Endothelial cell of hepatic sinusoid (primary cell): ENCODE data around the gene TANC1.

Source experiments
- in situ Hi-C: cut with HindIII; loops from 2 replicates; pipeline ENCODE4 v1.10.0; 2017; ENCODE audit warnings: low sequenced_read_pairs

TANC1 gene

DNA sequence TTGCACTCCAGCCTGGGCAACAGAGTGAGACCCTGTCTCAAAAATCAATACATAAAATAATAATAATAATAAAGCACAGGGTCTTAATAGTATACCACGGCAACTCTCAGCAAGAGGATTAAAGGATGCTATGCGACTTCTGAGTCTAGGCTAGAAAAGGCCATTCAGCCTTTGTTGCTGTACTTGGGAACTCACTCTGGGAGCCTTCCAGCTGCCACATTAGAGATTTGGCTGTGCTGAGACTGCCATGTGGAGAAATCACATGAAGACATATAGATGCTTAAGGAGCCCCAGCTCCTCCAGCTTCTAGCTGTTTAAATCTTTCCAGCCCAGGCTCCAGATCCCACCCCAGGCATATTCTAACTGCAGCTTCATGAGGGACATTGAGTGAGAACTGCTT lies 8.2 kb upstream of the TANC1 start:
- in situ Hi-C loops = no loop called here

DNA sequence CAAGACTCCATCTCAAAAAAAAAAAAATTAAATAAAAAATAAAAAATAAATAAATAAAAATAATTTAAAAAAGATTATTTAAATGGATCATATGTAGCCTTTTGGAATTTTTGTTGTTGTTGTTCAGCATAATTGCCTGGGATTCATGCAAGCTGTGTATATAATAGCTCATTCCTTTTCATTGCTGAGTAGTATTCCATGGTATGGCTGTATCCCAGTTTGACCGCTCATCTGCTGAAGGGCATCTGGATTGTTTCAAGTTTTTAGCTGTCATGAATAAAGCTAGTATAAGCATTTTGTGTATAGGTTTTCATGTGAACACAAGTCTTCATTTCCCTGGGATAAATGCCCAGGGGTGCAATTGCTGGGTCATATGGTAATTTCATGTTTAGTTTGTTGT lies 6.4 kb upstream of the TANC1 start:
- in situ Hi-C loops = no loop called here

DNA sequence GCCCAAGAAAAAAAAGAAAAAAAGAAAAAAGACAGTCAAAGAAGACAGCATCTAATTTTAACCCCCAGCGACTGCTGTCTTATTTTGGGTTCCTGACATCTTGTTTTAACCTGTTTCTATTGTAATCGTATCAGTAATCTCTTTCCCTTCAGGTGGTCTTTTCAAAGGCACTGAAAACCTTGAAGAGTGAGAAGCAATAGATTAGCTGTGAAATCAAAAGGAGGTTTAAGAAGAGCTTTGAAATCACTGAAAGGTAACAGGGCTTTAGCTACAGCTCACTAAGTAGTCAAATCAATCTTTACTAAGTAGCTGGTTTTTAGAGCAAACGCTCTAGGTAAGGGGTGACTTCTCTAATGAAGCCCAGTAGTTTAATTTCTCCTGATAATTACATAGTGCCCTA lies 5.4 kb upstream of the TANC1 start:
- in situ Hi-C loops = no loop called here

DNA sequence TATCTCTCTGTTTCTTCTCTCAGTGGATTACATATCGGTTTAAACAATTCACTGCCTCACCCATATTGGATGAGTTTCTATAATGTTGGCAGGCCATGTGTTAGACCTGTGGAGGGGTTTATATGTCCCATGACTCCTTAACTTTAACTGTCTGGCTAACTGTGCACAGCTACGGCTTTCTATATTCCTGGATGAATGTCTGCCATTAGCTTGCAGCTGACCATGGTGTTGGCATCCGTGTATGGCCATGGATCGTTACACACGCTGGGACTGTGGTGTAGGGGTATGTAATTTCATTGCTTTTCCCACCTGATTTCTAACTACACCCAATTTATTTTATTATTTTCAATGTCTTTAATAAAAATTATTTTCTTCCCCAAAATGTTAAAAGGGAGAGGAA lies 3.3 kb upstream of the TANC1 start:
- in situ Hi-C loops = no loop called here

DNA sequence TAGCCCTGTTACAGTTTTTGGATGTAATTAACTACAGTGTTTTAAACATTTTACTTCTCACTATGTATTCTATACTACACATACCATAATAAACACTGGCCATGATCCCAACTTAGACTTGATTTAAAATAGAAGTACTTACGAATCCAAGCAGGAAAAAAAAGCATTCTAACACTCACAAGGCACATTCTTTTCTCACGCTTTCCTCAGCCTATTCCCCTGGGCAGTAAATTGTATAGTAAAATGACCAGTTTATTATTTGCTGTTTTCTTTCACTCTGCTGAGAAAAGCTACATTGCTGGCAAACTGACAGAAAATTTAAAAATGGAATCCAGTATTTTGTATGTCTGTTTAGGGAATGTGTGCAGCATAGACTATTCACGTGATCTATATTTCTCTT lies 2.8 kb upstream of the TANC1 start:
- in situ Hi-C loops = no loop called here

DNA sequence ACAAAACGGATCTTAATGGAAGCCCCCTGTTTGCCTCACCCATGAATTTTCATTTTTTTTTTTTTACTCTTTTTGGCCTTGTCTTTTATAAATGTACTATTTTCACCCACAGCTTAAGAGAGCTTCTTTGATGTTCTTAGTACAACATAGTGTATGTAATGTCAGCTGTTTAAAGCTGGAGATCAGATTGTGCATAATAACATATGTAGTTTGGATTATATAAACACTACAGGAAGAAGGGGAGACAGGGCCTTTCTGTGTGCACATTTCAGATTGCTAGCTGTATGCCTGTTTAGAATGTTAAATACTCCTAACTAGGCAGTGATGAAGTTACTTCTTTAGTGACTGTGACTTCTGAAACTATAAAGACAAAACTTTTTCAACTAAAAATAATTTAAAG lies 2.1 kb upstream of the TANC1 start:
- in situ Hi-C loops = no loop called here

DNA sequence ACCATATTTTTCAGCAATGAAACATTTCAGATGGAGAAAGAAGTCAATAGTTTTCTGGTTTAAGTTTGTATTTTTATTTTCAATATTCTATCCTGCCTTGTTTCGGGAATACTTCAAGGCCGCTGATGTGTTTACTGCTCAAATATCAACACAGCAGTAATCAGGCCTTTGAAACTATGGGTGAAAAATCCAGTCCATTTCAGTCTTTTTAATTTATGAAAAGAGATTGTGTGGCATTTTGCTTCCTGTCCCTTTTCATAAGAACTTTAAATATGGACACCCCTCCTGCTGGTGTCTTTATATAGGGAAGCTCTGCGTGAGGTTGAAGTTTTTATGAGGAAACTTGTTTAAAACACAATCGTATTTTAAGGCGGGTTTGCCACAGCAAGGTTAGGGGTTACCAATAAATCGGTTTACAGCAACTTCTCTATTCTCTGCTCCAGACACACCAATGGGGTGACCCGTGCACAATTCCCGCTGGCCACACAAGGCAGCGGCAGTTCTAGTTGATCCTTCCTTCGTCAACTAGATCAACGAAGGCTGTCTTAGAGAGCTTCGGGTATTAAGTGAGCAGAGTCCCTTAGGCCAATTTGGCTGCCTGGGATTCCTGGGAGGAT lies 1.2 kb upstream of the TANC1 start:
- in situ Hi-C loops = no loop called here

DNA sequence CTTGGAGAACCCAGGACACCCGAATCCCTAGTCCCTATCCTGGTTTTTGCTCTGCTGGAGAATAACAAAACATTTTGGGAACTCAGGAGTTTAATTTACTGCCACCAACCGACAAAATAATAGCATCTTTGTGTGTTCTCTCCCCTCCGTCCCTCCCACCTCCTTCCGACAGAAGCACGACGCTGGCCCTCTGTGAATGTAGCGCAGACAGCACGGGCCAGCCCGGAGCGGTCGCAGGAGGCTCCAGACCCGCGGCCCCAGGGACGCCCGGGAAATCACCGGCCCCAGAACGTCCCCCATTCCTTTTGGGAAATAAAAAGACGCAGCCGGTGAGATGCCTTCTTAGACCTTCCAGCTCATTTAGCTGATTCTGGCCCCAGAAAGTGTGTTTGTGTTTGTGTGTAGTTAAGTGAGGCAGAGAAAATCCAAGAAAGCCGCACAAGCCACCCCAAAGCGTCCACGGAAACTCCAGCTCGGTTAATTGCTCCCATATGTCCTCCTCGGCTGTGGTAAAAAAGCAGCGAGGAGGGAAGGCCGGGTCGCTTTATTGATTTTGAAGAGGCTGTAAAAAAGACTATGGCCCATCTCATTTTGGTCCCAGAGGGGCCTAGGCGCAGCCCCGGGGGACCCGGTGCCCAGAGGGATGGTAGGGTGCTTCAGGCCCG lies 577 bp upstream of the TANC1 start:
- in situ Hi-C loops = no loop called here

DNA sequence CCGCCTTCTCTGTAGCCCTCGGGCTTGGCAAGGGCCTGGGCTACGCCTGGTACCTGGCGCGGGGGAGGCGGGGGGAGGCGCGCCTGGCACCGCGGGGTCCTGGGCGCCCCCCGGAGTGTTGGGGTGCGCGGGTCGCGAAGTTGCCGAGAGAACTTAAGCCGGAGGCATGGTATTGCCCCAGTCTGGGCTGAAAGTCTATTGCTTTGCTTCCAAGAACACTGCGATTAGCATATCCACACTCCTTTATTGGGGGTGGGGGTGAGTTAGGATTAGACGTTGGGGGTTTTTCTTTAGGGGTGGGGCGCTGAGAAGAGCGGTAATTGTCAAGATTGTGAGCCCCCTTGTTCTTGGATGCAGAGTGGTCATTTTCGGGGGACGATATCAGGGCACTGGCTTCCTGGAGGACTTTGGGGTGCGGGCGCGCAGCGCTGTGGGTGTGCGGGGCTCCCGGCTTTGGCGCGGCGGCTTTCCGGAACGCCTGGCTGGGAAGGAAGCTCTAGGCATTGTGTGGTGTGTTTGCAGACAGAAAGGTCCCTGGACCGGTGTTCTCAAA lies 798 bp downstream of the TANC1 start:
- in situ Hi-C loops = no loop called here

DNA sequence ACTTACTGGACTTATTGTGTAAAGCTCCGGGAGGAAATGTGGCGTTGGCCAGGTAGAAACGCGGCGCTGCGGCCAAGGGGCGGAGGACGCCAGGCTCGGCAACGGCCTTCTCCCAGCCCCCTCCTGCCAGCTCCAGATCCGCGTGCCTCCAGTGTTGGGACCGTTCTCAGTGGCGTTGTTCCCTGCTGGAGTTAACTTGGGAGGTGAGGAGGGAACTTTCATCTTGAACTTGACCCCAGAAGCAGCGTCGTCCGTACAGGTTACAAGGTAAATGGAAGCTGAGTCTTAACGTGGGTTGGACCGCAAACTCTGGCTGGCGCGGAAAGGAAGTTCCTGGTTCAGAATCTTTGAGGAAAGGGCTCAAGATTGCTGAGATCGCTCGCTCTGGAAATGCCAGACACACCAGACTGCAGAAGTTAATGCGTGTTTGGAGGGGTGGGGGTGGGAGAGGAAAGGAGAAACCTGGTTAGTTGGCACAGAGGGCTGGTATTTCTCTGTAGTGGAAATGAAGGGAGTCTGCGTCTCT lies 1.3 kb downstream of the TANC1 start:
- in situ Hi-C loops = no loop called here

DNA sequence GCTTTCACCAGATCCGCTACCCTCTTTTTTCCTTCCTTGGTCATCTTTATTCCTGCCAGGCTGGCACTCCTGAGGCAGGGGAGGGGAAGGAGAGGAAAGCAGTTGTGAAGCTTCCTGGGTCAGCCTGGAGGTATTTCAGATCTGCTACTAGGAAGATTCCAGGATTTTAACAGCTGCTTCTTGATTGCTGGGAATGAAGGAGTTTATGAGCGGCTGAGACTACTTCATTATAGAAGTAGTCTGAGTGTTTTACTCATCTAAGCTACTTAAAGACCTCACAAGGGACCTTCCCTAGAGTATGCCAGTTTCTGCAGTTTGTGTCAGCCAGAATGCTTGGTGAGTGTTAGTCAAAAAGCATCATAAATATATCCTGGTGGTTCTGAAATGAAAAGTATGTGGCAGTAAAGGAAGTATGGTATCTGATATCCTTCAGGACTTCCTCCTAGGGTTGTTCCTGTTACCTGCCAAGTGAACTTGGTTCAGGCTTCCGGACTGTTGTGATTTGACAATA lies 1.9 kb downstream of the TANC1 start:
- in situ Hi-C loops = no loop called here

DNA sequence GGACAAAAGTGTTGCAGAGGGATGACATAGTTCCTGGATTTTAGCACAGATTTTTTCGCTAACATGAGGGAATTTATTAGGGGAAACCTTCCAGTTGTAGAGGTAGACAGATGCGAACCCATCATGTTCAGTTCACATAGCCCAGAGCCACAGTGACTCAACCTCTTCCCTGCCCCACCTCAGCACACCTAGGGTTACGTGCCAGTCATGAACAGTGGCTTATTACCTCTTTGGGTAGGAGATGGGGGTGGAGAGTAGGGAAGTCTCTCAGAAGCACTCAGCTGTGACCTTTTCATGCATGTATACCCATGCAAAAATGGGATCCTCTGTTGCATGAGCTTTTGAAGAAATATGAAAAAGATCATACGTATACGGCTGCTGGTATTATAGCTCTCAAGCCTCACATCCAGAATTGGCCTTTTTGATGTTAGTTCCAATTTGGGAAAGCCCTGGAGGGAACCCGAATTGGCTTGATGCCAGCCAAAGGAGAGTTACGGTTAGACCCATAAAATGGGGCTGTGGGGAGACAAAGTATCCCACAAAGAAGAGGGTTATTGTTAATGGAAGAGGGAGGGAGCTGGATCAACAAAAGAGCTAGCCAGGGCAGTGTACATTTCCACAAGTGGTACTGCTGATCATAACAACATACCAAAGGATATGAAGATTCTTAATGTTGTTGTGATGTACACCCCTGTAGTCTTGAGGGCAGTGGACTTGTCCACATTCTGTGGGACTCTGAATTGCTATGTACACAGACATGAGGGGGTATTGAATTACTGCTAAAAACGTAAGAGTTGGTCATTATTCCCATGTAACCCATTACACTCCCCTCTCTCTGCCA lies 4.9 kb downstream of the TANC1 start:
- in situ Hi-C loops = no loop called here

DNA sequence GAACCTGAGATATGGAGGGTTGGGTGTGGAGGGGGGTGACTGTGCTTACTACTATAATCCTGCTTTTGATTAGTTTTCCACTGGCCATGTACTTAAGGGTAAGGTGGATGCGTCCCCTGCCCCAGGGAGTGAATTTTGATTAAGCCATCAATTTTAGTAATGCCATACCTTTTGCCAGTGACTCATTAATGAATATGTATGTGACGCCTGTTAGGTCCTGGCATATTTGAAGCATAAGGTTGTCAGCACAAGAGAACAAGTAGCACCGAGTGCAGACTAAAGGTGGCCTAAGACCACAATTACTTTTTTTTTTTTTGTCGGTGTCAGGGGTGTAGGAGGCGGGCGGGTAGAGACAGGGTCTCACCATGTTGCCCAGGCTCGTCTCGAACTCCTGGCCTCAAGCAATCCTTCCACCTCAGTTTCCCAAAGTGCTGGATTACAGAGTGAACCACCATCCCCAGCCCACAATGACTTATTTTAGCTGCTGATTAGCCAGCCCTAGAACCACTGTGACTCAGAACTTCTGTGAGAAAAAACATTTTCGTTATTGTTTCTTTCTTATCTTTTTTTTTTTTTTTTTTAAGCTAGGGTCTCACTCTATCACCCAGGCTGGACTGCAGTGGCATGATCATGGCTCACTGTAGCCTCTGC lies 7.0 kb downstream of the TANC1 start:
- in situ Hi-C loops = no loop called here

DNA sequence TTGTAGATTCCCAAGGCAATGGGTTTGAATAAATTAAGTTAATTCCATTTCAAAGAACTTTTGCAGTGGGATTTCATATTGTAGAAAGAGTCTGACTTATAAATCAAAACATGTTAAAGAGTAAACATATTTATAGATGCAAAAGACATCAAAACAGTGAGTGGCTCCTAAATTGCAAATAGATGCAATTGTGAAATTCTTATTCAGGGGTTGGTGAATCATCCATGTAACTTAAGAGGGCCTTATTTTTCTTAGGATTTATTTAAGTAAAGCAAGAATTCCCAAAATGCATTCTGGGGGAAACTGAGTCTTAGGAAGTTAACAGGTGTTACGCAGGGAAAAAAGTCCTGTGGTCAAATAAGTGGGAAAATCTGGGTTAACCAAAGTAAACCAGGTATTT lies 11.3 kb downstream of the TANC1 start:
- in situ Hi-C loops = no loop called here

DNA sequence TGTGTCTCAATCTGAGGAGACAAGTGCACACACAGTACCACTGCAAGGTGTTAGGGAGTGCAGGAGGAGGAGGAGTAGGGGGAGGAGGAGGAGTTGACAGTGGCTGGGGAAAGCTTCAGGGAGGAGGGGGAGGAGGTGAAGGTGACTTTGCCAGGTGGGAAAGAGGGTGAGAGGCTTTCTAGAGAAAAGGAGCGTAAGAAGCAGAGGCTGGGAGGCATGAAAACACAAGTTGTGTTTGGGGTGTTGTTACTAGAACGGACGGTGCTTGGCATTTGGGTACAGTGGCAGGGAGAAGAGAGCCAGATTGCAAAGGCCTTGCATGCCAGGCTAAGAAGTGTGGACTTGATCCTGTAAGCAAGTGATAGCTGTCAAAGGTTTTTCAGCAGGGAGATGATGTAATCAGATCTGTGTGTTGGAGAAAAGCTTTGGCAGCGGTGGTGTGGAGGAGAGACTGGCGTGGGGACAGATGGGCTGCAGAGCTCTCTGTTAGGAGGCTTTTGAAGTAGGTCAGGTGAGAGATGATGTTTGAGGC lies 16.2 kb downstream of the TANC1 start:
- in situ Hi-C loops = loop anchor here (5.0 kb wide), 2 partner anchors 37 to 78 kb away; no protein-coding TSS in a partner anchor

DNA sequence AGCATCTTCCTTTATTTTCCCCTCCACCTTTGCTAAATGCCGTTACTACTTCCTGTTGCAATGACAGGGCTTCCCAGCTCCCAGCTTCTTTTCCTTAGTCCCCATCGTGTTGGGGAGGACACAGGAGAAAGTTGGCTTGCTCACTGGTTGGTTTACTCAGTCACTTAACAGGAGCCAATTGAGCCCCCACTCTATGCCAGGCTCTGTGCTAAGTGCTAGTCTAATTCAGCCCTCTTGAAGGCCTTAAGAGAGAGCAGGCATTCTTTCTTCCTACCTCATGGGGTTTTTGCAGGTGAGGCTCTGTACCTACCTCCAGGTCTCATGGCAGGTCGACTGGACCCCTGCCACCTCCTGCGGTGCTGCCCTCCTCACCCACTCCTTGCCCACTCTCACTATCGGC lies 20.1 kb downstream of the TANC1 start:
- in situ Hi-C loops = loop anchor here (5.0 kb wide), 2 partner anchors 41 to 74 kb away; no protein-coding TSS in a partner anchor

DNA sequence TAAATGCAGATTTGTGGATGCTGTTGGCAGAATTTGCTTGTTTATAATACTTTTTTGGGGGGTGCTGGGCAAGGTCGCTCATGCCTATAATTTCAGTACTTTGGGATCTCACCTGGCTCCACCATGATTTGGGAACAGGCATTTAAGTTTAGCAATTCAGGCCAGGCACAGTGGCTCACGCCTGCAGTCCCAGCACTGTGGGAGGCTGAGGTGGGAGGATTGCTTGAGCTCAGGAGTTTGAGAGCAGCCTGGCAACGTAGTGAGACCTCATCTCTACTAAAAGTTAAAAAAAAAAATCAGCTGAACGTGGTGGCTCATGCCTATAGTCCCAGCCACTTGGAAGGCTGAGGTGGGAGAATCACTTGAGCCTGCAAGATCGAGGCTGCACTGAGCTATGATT lies 20.7 kb downstream of the TANC1 start:
- in situ Hi-C loops = loop anchor here (5.0 kb wide), 2 partner anchors 42 to 73 kb away; no protein-coding TSS in a partner anchor

DNA sequence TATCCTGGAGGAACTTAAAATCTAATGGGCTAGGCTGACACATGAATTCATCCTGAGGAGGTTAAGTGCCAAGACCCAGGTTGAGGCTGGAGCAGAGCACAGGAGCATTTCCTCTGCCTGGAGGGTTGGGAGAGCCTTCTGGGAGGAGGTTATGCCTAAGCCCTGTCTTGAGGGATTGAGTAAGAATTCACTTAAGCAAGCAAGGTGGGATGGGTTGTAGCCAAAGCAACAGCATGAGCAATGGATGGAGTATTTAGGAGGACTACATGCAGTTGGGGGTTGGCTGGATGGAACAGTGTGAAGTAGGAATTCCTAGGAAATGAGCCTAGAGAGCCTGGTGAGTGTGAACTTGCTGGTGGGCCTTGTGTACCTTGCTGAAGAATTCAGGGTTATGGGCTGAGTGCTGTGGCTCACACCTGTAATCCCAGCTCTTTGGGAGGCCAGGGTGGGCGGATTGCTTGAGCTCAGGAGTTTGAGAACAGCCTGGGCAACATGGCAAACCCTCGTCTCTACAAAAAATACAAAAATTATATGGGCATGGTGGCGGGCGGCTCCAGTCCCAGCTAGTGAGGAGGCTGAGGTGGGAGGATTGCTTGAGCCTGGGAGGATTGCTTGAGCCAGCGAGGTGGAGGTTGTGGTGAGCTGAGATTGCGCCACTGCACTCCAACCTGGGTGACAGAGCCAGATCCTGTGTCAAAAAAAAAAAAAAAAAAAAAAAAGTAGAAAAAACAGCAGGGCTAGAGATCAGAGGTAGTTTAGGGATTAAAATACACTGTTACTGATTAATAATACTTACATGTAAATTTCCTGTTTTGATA lies 22.2 kb downstream of the TANC1 start:
- in situ Hi-C loops = no loop called here

DNA sequence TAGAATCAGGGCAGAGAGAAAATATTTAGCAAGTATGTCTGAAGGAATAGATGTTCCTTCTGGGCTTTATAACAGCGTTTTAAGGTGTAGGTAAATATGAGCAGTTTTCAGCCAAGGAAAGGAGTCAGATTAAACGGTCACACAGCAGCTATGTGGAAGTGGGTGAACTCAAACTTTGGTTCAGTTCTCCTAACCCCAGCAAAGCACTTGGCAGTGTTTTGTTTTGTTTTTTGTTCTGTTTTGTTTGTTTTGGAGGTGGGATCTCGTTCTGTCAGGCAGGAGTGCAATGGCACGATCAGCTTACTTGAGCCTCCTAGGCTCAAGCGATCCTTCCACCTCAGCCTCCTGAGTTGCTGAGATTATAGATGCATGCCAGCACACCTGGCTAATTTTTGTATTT lies 24.6 kb downstream of the TANC1 start:
- in situ Hi-C loops = no loop called here
